GM13976 (cell line): ENCODE measurements around the gene TBC1D4.

Experiments used
- DNase-seq: peaks from one replicate; pipeline ENCODE4 v3.0.0; 2012; ENCODE audit warnings: low spot score
- in situ Hi-C: fragments of 300-500 bp; cut with MboI; formaldehyde crosslinking; loops from one replicate; pipeline ENCODE4 v1.12.0; 2022; ENCODE audit warnings: low sequenced_read_pairs, mixed read lengths, inconsistent platforms; ENCODE audit not compliant: unreplicated experiment
- TF ChIP-seq, protein P1 (sequence below): IDR thresholded peaks from 2 replicates; pipeline ENCODE4 v1.5.1; 2012; ENCODE audit warnings: borderline replicate concordance, mild to moderate bottlenecking; ENCODE audit not compliant: insufficient read depth; ENCODE audit errors: extremely low read depth, missing control alignments, control extremely low read depth

The TBC1D4 gene

DNA sequence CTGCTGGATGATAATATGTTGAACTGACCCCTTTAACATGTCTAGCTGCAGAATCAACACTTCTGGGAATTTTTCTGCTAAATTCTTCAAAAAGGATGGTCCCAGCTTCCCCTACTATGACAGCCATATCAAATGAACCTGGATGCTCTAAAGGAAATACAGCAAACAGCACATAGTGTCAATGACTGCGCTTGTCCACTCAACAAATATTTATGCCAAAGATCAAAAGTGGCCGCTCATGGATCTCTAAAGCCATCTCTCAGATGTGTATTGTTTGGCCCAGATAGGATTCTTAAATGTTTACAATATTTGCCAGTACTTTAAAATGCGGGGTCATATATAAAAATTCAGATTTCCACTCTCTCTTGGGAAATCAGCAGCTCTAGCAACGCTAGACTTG, 3.3 kb downstream of the TBC1D4 start:
- no peak for DNase-seq
- TF ChIP-seq, protein P1, sequence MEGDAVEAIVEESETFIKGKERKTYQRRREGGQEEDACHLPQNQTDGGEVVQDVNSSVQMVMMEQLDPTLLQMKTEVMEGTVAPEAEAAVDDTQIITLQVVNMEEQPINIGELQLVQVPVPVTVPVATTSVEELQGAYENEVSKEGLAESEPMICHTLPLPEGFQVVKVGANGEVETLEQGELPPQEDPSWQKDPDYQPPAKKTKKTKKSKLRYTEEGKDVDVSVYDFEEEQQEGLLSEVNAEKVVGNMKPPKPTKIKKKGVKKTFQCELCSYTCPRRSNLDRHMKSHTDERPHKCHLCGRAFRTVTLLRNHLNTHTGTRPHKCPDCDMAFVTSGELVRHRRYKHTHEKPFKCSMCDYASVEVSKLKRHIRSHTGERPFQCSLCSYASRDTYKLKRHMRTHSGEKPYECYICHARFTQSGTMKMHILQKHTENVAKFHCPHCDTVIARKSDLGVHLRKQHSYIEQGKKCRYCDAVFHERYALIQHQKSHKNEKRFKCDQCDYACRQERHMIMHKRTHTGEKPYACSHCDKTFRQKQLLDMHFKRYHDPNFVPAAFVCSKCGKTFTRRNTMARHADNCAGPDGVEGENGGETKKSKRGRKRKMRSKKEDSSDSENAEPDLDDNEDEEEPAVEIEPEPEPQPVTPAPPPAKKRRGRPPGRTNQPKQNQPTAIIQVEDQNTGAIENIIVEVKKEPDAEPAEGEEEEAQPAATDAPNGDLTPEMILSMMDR = no peak
- in situ Hi-C loops = no loop called here

DNA sequence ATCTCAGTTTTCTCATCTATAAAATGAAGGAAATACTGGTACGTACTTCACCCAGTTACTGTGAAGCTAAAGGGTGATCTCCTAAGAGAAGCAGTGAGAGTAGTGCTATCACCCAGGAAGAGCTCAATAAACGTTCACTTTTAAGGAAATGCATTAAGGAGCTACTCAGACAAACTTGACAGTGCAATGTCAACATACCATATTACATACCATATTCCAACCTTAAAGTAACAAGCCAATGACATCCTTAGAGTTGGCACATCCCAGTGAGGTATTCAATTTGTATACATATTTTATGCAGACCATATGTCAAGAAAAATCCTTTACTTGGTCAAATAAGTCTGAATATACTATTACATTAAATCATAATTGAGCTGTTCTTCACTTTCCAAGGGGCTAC, 7.0 kb downstream of the TBC1D4 start:
- DNase-seq = no peak
- in situ Hi-C loops = no loop called here
- TF ChIP-seq, protein P1 = no peak

DNA sequence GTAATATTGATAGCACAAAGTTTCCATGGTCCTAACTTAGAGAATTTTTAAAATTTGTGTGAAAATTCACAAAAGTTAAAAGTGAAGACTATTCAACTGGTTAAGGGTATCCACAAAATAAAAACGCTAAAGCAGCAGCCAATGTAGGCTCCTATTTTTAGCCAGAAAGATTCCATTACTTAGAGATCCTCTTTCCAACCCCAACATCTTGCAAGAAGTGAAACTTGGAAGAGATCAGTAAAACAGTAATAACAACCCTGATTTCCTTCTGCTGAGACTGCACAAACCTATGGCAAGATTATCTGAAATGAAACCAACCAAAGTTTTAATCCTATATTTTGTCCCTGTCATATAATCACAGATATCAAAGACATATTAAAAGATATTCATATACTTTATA, 8.5 kb downstream of the TBC1D4 start:
- in situ Hi-C loops = no loop called here
- no peak for DNase-seq
- TF ChIP-seq, protein P1 = no peak

DNA sequence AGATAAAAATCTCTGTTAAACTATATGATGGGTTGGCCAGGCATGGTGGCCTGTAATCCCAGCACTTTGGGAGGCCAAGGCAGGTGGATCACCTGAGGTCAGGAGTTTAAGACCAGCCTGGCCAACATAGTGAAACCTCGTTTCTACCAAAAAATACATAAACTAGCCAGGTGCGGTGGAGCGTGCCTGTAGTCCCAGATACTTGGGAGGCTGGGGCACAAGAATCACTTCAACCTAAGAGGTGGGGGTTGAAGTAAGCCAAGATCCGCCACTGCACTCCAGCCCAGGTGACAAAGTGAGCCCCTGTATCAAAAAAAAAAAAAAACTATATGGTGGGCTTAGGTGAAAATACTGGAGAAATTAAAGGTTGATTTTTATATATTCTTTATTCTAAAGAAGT, 11.3 kb downstream of the TBC1D4 start:
- TF ChIP-seq, protein P1 = no peak

DNA sequence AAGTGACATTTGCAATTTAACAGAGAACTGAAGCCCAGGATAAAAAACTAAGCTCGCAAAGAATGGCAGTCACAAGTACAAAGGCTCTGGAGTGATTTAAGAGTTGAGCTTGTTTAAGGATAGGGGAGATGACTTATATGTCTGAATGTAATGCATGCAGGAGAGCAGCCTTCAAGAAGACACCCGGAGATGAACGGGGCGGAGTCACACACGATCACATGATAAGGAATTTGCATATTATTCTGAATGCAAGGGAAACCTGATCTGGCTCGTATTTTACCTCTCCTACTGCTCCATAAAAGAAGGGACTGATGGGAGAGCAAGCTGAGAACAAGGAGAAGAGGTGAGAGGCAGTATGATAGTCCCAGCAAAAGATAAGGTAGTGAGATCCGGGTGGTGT, 12.9 kb downstream of the TBC1D4 start:
- TF ChIP-seq, protein P1 = no peak
- DNase-seq = no peak
- in situ Hi-C loops = no loop called here

More for the DNA sequence above, 11.3 kb downstream of the TBC1D4 start:
- DNase-seq = no peak
- in situ Hi-C loops = no loop called here

- DNase-seq = no peak
- TF ChIP-seq, protein P1 = no peak
- in situ Hi-C loops = no loop called here
Measured at GRCh38 chr13:75468602-75469001, 13.4 kb downstream of the TBC1D4 start.

GRCh38 chr13:75468098-75468497, 13.9 kb downstream of the TBC1D4 start:
- no peak for DNase-seq
- in situ Hi-C loops = no loop called here
- TF ChIP-seq, protein P1 = no peak
